ENCODE data around the gene MITF. TPM values are rescaled to one million over a fixed set of nuclear protein-coding genes. Genes with fewer than 3 reads are reported as not detected.

The MITF gene
- total and polyA plus RNA-seq, 10 donors: 0.83 to 11.9 (median 6.2) TPM

GRCh38 chr3:69755795-69756194, 16.5 kb downstream of the MITF start:
- Histone ChIP-seq H3K9me3 (peaks cover 0 to 12% (median 3%) of the 10 kb centered on the region in 8 donors), H3K36me3 (no peaks in the 10 kb centered on the region), H3K4me1 (peaks cover 0 to 6% (median 0%) of the 10 kb centered on the region in 6 donors), H3K4me3 (no peak overlapping the region), H3K27me3 (replicated peaks in 1 of 7) (no peaks in the 10 kb centered on the region), H3K27ac (no peak overlapping the region)
- TF ChIP-seq POLR2A (IDR thresholded peaks at IDR 0.05): no peak
- TF ChIP-seq POLR2AphosphoS5 (IDR thresholded peaks at IDR 0.05): no peak
- TF ChIP-seq CTCF (IDR thresholded peaks at IDR 0.05 in 8 of 11, conservative IDR thresholded peaks at IDR 0.05 in 3 of 11): no peak
- DNase-seq: no peak
- 64 to 88% (median 75%) methylated on average over 1 of the region's 1 CpG for WGBS, 5 donors
- intact Hi-C loops (cut with DNase I; ENCODE audit: low total_unique reads): no loop called here

DNA sequence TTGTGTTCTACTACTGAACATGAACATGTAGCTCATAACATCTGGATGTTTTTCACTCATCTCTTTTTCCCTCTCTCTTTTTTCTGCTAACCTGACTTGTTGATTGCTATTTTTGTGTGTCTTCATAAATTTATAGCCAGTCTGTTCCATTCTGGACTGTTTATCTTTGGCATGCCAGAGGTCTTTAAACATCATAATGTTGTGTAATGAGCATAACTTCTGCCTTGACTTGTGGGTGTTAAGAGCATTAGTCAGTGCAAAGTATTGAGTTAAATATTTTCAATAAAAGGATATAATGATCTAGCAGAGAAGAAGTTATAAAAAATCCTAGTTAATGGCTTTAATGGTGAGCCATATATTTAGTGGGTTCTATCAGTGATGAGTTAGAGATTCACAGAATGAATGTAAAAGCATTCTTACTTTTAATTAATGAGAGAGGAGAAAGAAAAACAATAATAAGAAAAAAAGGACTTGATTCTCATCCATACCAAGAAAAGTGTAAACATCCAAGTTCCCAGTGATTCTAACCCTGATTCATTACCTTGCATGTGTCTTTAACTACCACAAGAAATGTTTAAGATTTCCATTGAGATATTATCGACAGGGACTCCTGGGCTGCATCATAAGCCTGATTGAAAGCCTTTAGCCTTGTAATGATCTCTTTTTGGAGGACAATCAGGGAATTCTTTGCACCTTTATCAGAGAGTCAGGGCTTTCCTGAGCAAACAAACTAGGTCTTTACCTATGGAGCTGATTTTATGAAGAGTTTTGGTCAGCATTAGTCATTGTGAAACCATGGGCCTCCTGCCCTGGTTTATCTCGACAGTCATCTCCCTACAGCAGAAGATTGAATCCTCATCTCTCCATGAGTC, 22.9 kb downstream of the MITF start:
- 72 to 88% (median 73%) methylated on average over 2 of the region's 2 CpGs for WGBS, 5 donors
- no peak for TF ChIP-seq POLR2AphosphoS5 (IDR thresholded peaks at IDR 0.05)
- TF ChIP-seq POLR2A (IDR thresholded peaks at IDR 0.05): no peak
- no peak for TF ChIP-seq CTCF (IDR thresholded peaks at IDR 0.05 in 8 of 11, conservative IDR thresholded peaks at IDR 0.05 in 3 of 11)

GRCh38 chr3:69762768-69763229, 23.5 kb downstream of the MITF start:
- Histone ChIP-seq H3K9me3 (no peaks in the 10 kb centered on the region), H3K36me3 (no peaks in the 10 kb centered on the region), H3K4me1 (peaks cover 0 to 16% (median 9%) of the 10 kb centered on the region in 6 donors), H3K4me3 (no peak overlapping the region), H3K27ac (no peak overlapping the region), H3K27me3 (replicated peaks in 1 of 7) (no peaks in the 10 kb centered on the region)
- intact Hi-C loops (cut with DNase I; ENCODE audit: low total_unique reads): no loop called here
- 72 to 89% (median 81%) methylated on average over 1 of the region's 1 CpG for WGBS, 5 donors
- TF ChIP-seq POLR2A (IDR thresholded peaks at IDR 0.05) (no peak), POLR2AphosphoS5 (IDR thresholded peaks at IDR 0.05) (no peak), CTCF (IDR thresholded peaks at IDR 0.05 in 8 of 11, conservative IDR thresholded peaks at IDR 0.05 in 3 of 11) (no peak)
- no peak for DNase-seq

More for the DNA sequence above, 22.9 kb downstream of the MITF start:
- Histone ChIP-seq H3K4me3 (no peak overlapping the region), H3K27ac (no peak overlapping the region), H3K27me3 (replicated peaks in 1 of 7) (no peaks in the 10 kb centered on the region), H3K36me3 (no peaks in the 10 kb centered on the region), H3K9me3 (no peaks in the 10 kb centered on the region), H3K4me1 (peaks cover 0 to 16% (median 9%) of the 10 kb centered on the region in 6 donors)
- intact Hi-C loops (cut with DNase I; ENCODE audit: low total_unique reads): no loop called here
- no peak for DNase-seq

DNA sequence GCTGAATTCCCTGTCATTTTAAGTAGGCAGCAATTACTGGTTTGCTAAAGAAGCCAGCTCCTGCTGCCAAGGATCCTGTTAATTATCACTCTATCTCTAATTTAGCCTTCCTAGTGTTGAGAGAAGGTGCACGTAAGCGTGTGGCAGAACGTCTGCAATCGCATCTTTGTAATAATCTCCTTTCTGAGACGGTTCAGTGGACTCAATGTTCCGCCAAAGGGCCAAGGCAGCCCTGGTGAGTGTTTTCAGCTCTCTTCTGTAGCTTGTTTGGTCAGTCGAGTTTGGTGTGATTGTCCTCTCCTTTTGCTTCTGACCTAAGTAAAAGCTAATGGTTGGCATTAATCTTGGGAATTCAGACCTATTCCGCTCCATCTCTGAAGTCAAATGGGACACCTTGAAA, 24.2 kb downstream of the MITF start:
- no peaks in the 10 kb centered on the region for H3K36me3 ChIP-seq
- intact Hi-C loops (cut with DNase I; ENCODE audit: low total_unique reads): no loop called here
- H3K4me1 ChIP-seq: peaks cover 0 to 16% (median 9%) of the 10 kb centered on the region in 6 donors
- H3K27me3 ChIP-seq (replicated peaks in 1 of 7): no peaks in the 10 kb centered on the region
- 83 to 92% (median 88%) methylated on average over 8 of the region's 8 CpGs for WGBS, 5 donors
- DNase-seq: no peak
- no peak overlapping the region for H3K4me3 ChIP-seq
- TF ChIP-seq POLR2AphosphoS5 (IDR thresholded peaks at IDR 0.05) (no peak), POLR2A (IDR thresholded peaks at IDR 0.05) (no peak), CTCF (IDR thresholded peaks at IDR 0.05 in 8 of 11, conservative IDR thresholded peaks at IDR 0.05 in 3 of 11) (no peak)
- no peaks in the 10 kb centered on the region for H3K9me3 ChIP-seq
- no peak overlapping the region for H3K27ac ChIP-seq

All from spleen (tissue), 11 donors.